ENCODE data around the gene SPACDR.

Gene SPACDR

DNA sequence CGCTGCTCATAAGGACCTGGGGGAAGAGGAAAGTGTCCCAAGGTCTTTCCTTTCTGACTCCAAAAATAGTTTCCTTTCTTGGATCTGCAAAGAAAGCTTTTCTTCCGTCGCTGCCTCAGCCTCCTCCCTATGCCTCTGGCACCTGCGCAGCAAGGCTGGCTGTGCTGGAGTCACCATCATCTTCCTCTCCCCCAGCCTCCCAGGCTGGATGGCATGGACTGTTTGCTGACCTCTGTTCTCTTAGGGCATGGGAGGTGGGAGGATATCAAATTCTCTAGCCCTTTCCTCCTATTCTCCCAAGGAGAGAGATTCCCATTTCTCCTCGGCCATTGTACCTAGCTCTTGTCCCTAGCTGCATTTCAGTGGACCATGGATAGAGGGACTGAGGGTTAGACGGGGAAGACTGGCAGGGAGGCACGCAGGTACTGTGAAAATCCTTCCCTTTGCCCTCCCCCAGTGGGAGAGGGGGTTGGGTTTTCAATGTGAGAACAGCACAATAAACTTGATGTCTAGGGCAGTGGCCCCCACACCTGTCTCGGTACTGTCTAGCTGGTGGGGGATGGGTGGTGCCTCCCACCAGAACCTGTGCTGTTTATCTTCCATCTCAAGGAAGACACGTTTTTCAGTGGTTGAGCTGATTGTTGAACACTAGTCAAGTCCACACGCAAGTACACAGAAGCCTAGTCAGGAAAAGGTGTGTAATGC lies 30.3 kb downstream of the SPACDR start:
- DNase-seq = no peak

DNA sequence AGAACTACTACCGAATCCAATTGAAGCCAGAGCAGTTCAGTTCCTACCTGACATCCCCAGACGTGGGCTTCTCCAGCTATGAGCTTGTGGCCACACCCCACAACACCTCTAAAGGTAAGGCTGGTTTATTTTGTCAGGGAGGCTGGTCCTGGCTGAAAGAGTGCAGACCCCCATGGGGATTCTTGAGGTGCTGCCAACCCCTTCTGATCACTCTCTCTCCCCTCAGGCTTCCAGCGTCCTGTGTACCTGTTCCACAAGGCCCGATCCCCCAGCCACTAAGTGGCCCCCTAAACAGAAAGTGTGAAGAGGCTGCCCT lies 30.8 kb downstream of the SPACDR start:
- no peak for DNase-seq

DNA sequence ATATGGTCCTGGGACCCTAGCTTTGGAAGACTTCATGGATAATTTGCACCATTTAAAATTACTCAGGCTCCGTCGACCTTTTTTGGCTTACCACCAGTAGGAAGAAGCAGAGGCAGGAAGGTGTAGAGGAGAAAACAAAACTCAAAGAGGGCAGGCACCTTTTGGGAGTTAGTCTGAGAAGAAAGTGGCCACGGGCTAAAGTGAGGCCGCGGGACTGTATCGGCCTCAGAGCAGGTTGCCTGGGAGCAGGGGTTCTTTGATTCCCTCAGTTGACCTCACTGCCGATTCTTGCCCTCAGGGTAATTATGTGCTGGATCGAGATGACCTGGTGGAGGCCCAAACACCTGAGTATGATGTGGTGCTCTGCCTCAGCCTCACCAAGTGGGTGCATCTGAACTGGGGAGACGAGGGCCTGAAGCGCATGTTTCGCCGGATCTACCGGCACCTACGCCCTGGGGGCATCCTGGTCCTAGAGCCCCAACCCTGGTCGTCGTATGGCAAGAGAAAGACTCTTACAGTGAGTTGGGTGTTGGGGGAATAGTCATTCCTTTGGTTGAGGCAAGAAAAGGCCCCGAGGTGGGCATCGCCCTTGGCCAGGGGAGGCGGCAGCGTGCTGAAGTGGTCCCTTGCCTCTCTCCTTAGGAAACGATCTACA lies 31.3 kb downstream of the SPACDR start:
- no peak for DNase-seq

DNA sequence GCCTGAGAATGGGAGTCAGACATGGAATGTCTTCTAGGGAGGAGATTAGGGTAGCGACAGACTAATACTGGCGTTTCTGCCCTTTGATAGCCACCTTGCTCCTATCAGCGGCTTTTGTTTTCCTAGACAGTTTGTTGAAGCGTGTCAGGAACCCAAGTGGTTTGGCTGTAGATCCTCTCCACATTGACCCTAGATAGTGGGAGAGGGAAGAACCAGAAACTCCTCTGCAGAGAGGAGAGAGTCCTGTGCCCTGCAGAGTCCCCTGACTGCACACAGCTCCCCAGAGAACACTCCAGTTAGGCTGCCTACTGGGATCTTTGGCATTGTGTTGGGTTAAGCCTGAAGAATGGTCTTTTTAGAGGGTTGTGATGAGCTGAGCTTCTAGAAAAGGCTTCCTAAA lies 32.0 kb downstream of the SPACDR start:
- DNase-seq = no peak

DNA sequence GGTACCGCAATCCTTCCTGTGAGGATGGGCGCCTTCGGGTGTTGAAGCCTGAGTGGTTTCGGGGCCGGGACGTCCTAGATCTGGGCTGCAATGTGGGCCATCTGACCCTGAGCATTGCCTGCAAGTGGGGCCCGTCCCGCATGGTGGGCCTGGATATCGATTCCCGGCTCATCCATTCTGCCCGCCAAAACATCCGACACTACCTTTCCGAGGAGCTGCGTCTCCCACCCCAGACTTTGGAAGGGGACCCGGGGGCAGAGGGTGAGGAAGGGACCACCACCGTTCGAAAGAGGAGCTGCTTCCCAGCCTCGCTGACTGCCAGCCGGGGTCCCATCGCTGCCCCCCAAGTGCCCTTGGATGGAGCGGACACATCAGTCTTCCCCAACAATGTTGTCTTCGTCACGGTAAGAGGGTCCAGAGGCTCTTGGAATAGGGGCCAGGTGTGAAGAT lies 32.7 kb downstream of the SPACDR start:
- no peak for DNase-seq

DNA sequence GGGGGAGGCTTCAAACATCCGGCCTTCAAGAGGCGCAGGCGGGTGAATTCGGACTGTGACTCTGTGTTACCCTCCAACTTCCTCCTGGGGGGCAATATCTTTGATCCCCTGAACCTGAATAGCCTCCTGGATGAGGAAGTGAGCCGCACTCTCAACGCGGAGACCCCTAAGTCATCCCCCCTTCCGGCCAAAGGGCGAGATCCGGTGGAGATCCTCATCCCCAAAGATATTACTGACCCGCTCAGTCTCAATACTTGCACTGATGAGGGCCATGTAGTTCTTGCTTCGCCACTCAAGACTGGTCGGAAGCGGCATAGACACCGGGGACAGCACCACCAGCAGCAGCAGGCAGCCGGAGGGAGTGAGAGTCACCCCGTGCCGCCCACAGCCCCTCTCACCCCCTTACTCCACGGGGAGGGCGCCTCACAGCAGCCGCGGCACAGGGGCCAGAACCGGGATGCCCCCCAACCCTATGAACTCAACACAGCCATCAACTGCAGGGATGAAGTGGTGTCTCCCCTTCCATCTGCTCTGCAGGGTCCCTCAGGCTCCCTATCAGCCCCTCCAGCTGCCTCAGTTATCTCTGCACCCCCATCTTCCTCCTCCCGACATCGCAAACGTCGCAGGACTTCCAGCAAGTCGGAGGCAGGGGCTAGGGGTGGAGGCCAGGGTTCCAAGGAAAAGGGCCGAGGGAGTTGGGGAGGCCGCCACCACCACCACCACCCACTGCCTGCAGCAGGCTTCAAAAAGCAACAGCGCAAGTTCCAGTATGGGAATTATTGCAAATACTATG lies 33.4 kb downstream of the SPACDR start:
- no peak for DNase-seq

DNA sequence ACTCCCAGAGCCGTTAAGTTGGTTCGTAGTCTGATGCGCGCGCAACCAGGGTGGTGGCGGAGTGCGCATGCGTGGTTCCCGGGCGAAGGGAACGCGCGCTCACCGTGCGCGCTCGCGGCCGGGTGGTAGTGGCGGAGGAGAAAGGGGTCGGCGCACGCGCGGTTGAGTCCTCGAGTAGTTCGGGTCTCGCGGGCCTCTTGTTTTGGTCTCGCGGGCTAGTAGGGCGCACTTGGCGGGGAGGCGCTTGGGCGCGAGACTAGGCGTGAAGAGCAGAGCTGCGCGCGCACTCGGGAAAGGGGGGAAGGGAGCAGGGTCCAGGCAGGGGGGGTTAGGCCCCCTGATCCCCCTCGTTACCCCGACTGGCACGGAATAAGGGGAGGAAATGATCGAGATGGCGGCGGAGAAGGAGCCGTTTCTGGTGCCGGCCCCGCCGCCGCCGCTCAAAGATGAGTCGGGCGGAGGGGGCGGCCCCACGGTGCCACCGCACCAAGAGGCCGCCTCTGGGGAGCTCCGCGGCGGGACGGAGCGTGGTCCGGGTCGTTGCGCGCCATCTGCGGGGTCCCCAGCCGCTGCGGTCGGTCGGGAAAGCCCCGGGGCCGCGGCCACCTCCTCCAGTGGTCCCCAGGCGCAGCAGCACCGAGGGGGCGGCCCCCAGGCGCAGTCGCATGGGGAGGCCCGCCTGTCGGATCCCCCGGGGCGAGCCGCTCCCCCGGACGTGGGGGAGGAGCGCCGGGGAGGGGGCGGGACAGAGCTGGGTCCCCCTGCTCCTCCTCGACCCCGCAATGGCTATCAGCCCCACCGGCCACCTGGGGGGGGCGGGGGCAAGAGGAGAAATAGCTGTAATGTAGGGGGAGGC lies 34.2 kb downstream of the SPACDR start, which contains the start of gene MEPCE:
MEPCE (plus strand) TSS at position 195 of the 856 bp plus-strand sequence; CDS start at position 383, 188 bp downstream.
- peak; percentile 100 for DNase-seq

DNA sequence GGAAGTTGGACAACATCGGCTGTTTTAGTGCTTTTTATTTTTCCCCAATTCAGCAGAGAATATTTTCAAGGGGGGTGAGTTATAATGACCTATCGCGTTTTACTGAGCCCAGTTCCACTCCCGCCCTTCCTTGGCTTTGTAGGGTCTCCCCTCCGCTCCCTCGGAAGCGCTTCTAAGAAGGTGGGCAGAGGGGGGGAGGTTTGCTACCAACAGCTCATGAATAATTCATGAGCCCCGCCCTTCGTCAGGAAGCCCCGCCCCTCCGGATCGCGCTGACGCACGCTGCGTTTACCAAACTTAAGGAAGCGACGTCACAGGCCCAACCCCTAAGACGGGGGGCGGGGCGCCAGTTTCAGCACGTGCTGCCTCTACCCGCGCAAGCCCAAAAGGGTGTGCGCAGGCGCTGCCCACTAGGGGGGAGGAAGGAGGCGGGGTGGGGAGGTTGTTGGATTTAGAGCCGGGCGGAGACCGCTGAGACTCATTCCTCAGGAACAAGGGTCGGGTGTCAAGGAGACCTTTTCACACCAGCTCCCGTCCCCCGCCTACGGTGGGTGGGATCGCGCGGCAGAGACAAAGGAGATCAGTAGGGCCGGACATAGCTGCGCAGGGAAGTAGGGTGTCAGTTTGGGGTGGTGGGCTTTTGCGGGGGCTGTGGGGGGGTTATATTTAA lies 35.0 kb downstream of the SPACDR start:
- peak; percentile 100 for DNase-seq

DNA sequence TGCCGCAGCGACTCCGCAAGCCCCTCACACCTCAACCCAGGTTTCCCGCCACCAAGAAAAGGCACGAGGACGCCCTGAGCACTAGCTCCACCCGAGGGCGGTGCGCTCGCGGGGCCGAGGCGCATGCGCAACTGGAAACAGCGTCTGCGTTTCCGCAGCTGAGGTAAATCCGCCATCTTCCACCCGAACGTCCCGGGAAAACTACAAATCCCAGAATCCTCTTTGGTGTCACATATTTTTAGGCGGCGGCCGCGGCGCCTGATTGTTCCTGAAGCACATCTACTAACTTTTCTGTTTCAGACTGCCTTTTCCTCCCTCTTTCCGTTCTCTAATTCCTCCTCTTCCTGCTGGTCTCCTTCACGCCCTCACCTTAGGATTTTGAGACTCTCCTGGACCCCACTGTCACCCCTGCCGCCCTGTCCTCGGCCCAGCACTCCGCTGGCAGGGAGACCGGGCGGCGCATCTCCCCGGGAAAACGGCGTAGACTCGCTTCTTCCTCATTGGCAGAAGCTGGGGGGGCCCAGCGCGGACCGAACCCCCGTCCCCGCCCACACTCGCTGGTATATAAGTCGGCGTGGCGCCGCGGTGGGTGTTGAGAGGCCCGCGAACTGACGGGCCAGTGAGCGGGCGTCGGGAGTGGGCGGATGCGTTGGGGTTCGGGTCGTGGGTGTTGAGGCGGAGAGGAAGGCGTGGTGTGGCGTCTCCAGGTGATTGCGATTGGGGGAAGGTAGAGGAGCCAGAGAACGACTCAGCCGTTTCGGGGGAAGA lies 35.7 kb downstream of the SPACDR start, which contains the start of gene ZCWPW1:
ZCWPW1 (minus strand) TSS at position 505 of the 768 bp plus-strand sequence. CDS start 8,054 bp downstream, outside the sequence.
- peak; percentile 97 for DNase-seq

DNA sequence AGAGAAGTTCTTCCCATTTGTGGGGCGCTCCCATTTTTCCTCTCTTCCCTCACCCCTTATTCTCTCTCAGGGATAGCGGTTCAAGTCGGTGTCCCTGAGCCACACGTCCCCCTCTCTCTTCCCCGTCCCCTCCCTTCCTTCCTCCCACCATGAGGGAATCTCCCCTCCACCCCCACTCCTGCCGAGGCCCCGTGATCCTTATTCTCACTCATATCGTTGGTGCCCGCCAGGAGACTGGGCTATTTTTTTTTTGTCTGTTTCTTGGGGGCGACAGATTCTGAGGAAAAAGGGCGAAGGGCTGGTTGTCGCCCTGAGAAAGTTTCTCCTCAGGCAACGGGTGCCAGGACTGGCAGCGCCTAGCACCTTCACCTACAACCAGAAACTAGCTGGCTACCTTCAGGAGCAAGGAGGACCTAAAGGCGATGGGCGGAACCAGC lies 36.3 kb downstream of the SPACDR start:
- no peak for DNase-seq

DNA sequence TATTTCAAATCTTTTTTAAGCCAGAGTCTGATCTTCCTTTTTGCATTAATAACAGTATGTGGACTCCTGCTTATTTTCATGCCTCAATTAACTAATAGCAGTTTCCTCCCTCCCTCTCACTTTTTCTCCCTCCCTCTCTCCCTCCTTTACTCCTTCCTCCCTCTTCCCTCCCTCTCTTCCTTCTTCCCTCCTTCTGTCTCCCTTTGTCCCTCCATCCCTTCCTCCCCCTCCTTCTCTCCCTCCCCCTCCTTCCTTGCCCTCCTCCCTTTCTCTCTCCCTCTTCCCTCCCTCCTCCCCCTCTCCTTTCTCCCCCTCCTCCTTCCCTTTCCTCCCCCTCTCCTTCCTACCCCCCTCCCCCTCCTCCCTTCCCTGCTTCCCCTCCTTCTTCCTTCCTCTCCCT lies 37.5 kb downstream of the SPACDR start:
- DNase-seq = no peak

DNA sequence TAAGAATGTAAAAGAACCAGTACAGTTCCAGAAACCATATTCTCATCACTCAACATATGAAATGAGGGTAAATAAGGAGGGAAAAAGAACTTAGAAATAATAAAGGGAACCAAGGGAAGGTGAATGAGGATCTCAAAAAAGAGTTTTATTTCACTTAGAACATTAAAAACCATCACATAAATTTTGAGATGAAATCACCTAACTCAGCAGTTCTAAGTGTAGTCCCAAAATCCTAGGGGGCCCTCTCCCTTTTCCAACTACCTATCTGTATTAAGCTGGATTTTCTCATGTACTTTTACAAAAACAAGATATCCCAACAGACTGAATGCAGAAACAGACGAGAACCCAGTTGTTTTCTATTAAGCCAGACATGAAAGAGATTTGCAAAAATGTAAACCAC lies 38.7 kb downstream of the SPACDR start:
- DNase-seq = no peak

DNA sequence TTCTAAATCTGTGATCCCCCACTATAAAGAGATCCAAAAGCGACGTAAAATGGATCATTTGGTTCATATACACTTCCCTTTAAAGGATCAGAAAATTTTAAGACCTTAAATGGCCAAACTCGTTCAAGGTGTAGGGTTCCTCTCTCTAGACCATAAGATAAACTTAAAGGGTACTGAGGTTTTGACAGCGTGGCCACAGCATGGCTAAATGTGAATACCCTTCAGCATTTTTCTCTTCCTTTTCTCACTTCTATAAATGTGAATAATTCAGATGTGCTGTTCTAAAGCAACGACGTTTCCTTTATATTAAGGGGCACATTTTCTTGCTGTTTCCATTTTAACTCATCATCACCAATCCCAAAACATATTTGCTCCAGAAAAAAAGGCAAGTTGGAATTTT lies 40.7 kb downstream of the SPACDR start:
- no peak for DNase-seq

DNA sequence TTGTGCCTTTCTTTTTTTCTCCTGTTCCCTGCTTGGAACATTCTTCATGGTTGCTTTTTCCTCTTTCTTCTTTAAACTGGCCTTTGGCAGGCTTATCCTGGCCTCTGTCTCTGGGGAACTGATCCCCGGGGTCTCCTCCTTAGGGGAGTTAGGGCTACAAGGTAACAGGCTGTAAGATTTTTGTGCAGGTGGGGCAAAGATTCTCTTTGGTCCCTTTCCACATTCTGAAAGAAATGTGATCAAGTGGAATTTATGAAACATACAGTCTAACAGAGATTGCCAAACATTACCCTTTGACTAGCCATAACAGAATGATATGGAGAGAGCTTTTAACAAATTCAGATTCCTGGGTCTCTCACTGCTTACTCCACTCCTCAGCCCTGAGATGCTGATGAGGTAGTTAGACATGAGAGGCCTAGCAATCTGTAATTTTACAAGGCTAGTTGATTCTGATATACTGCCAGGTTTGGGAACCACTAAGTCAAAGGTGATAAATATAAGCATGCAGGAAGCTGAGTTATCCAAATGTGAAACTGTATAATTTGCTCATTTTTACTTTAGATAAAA lies 44.3 kb downstream of the SPACDR start:
- no peak for DNase-seq

DNA sequence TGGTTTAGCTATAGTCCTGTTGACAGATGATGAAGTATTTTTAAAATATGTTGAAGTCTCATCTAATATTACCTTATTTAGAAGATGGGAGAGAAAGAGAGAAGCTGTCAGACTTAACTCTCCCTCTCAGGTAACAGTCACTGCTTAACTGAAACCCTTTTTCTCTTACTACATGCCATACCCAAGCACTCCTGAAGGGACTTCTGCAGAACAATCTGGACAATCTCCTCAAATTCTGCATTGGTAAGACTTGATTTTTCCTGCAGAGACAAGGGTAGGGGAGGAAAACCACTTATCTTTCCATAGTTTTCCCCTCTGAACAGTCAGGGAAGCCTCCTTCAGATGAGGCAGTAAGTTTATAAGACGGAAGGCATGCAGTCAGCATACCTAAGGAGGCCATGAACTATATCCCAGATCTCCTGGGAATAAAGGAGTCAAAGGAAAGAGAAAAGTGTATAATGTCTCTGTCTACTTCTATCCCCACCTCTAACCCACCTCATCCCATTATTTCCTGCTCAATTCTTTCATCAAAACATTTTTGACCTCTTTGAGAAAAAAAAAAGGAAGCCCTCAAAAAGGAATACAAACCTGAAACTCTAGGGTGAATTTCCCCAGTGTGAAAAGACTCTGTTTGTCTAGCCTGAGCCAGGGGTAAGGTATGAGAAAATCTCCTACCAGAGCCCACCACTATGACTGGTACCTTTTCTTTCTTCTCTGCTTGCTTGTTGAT lies 45.0 kb downstream of the SPACDR start:
- DNase-seq = no peak

DNA sequence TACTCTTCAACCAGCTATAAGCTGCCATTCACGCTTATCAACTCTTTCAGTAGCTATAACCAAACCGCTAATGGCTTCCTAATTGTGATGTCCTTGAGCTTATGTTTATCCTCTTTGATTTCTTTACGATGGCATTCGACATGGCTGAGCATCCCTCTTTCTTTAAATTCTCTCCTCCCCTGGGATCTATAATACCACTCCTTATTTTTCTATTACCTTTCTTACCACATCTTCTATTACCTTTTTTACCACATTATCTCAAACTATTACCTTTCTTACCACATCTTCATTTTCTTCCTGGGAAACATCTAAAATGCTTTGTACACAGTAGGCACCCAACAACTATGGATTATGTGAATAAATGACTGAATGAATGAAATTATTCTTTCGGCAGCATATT lies 48.6 kb downstream of the SPACDR start:
- no peak for DNase-seq

DNA sequence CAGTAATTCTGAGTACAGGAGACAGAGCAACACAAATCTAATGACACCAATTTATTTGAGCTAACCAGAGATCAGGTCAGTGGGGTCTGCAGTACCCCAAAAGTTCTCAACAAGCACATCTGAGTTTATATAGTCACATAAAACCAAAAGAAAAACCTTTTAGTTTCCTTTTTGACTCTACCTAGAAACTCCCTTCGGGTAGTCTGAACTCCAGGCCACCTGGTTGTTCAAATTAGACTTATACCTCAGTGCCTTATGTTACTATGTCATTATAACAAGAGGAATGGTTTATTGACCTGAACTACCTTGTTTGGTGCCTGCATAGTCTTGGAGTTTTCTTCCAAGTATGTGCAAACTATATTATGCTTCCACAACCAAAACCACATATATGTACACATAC lies 50.2 kb downstream of the SPACDR start:
- no peak for DNase-seq

DNA sequence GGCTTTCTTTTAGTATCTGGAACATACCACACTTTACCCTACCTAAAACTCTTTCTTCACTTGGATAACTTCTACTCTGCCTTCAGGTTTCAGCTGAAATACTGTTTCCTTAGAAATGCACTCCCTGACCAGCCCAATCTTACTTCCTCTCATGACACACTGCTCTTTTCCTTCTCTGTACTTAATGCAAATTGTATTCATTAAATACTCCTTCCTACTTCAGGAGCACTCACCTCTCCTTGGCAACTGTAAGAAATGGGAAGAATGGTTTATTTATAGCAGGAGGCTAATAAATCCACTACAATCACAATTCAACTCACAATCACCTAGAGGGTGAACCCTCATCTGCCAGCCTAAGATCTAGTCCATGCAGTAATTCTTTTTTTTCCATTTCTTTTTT lies 50.7 kb downstream of the SPACDR start:
- DNase-seq = no peak

DNA sequence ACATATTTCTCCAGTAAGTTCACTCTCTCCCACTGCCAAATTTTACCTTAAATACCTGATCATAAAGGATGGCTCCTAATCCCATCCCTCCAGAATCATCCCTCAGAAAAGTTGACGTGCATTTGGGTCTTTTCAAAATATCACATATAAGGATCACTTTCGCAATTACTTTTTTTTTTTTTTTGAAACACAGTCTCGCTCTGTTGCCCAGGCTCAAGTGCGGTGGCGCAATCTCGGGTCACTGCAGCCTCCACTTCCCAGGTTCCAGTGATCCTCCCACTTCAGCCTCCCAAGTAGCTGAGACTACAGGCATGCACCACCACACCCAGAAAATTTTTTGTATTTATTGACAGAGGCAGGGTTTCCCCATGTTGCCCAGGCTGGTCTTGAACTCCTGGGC lies 53.0 kb downstream of the SPACDR start:
- DNase-seq = no peak

Measured in right forelimb (tissue), 1 donor.